NCI-H2196 (cell line): ENCODE results near the gene CTSZ.
A peak's percentile ranks its signal among the peaks of the same experiment; 100 is the strongest.

Source experiments
- DNase-seq: peaks from one replicate; lab custom pipeline; 2025; ENCODE audit not compliant: unreplicated experiment; lab: John Stamatoyannopoulos, UW

The CTSZ gene

DNA sequence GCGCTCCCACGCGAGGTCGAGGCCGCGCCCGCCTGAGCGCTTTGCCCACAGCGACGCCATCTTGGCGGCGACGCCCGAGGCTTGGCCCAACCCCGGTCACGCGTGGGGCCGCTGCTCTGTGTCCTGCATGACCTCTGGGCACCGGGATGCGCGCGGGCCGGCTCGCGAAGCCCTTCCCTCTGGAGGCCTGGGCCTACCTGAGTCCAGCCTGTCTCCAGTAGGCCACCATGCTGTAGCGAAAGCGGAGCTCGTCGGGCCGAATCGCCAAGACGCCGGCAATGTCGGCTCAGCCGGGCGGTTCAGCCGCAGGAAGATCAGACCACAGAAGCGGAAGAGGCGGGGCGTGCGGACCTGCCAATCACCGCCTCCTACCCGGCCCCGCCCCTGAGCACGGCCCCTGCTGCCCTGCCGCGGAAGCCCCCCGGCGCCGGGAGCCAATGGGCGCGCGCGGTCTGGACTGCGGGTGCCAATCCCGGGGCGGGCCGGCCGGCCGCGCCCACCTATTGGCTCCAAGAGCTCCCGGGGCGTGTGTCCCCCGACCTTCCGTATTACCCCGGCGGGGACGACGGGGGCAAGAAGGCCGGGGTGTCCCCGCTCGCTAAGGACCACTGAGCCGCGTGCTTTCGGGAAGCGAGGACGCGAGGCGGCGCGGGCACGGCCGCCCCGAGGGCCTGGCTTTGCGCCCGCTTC lies 25.1 kb upstream of the CTSZ start, which contains the start of gene ATP5F1E:
ATP5F1E (minus strand) TSS at position 313 of the 690 bp plus-strand sequence; CDS start at position 229, 84 bp downstream.
- peak; percentile 95 for DNase-seq

GRCh38 chr20:59031564-59032022 lies 24.5 kb upstream of the CTSZ start:
- peak; percentile 17 for DNase-seq

DNA sequence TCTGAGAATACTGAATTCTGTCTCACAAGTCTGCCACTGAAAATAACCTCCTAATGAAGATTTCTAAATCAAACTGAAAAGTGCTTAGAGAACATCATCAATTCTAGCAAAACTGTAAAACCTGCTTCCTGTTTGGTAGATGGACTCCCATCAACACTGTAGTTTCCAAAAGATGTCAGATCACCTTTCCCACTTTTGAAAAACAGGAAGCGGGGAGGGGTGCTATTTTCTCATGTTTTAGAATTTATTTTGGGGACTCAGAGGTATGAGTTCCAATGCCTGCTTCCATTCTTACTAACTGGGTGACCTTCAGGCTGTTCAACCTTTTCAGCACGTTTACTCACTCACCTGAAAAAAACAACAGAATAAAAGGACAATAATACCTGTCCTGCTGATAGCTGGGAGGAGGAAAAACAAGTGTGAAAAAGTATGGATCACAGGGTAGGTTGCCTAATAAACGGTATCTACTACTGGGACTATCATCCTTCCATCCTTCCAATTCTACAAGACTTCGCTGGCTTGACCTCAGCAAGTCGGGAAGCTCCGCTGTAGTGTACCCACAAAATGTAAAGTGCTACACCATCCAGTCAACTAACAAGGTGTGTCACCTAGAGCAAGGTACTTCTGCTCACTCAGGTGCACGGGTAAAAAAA lies 24.0 kb upstream of the CTSZ start:
- no peak for DNase-seq

GRCh38 chr20:59028812-59029211 lies 21.8 kb upstream of the CTSZ start:
- no peak for DNase-seq

GRCh38 chr20:59027741-59028320 lies 20.8 kb upstream of the CTSZ start:
- DNase-seq = no peak

- DNase-seq = no peak
Observed at GRCh38 chr20:59026904-59027740, 20.1 kb upstream of the CTSZ start.

- no peak for DNase-seq
Observed at GRCh38 chr20:59025511-59025910, 18.5 kb upstream of the CTSZ start.

GRCh38 chr20:59025086-59025485 lies 18.0 kb upstream of the CTSZ start:
- no peak for DNase-seq

DNA sequence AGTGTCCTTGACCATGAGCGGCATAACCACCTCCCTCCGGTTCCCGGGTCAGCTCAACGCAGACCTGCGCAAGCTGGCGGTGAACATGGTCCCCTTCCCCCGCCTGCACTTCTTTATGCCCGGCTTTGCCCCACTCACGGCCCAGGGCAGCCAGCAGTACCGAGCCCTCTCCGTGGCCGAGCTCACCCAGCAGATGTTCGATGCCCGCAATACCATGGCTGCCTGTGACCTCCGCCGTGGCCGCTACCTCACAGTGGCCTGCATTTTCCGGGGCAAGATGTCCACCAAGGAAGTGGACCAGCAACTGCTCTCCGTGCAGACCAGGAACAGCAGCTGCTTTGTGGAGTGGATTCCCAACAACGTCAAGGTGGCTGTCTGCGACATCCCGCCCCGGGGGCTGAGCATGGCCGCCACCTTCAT lies 17.1 kb upstream of the CTSZ start:
- DNase-seq = no peak

GRCh38 chr20:59023616-59024015 lies 16.6 kb upstream of the CTSZ start:
- no peak for DNase-seq

- DNase-seq = no peak
Observed at GRCh38 chr20:59022754-59023153, 15.7 kb upstream of the CTSZ start.

- DNase-seq = no peak
Observed at GRCh38 chr20:59020938-59021551, 14.0 kb upstream of the CTSZ start.

DNA sequence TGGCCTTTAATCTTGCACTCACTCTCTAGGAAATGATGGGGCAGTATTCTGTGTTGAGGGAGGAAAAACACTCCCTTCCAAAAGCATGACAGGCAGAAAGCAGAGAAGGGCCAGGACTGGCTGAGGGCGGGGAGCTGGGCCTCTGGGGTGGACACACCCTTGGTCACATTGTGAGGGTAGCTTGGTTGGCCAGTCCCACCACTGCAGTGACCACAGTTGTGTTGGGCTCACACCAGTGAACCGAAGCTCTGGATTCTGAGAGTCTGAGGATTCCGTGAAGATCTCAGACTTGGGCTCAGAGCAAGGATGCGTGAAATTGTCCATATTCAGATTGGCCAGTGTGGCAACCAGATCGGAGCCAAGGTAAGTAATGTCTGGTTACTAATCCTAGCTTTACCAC lies 12.2 kb upstream of the CTSZ start, which contains the start of gene TUBB1:
TUBB1 (plus strand) TSS at position 213 of the 400 bp plus-strand sequence; CDS start at position 307, 94 bp downstream.
- no peak for DNase-seq

DNA sequence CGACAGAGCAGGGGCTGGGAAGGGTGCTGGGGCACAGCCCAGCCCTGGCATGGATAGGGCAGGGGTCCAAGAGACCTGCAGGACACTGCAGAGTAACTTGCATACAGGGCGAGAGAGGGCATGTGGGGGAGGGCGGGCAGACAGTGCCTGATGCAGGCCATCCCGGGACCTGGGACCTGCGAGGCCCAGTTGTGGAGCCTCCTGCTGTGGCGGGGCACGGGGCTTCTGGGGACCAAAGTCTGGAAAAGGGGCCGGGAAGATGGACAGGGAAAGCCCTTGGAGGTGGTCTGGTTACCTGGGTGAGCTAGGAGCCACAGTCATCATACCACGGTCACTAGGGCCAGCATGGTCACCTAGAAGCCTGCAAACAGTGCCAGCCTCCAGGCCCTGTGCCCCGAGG lies 11.8 kb upstream of the CTSZ start:
- no peak for DNase-seq

- no peak for DNase-seq
Observed at GRCh38 chr20:59017493-59018231, 10.6 kb upstream of the CTSZ start.

- DNase-seq = no peak
Observed at GRCh38 chr20:59016795-59017492, 9.9 kb upstream of the CTSZ start.

- DNase-seq = no peak
Observed at GRCh38 chr20:59015812-59016711, 9.0 kb upstream of the CTSZ start.

DNA sequence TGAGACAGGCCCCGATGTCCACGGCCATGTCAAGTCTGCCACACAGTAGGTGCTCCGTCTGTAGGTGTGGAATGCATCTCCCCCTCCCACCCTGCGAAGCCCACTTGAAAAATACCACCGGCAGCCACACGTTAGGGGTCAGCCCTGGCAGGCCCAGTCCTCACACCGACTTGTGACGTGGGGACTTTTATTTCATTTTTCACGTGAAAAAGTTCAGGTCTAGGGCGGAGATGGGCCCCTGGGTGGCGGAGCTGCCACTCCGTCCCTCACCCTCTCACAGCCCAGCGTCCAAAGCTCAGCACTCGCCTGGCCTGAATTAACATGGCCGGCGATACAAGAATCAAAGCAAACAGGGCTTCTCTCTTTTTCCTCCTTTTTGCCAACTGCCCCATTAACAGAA lies 8.4 kb upstream of the CTSZ start:
- DNase-seq = no peak
